ENCODE results near the gene SRSF3. TPM values are rescaled to one million over a fixed set of nuclear protein-coding genes. Genes with fewer than 3 reads are reported as not detected.
A peak's percentile ranks its signal among the peaks of the same experiment; 100 is the strongest.

SRSF3 gene
- total and polyA plus RNA-seq, 2 donors = 152 to 285 TPM

GRCh38 chr6:36613200-36613995 lies 19.2 kb downstream of the SRSF3 start:
- no peak for DNase-seq (ENCODE audit: extremely low spot score)
- H3K27ac ChIP-seq (ENCODE audit: low read depth) = no peak overlapping the region
- 92% methylated on average over 9 of the region's 9 CpGs for WGBS
- H3K36me3 ChIP-seq (ENCODE audit: insufficient read depth) = peaks cover 2% of the 10 kb centered on the region
- H3K4me1 ChIP-seq (ENCODE audit: insufficient read depth) = no peaks in the 10 kb centered on the region
- no peak overlapping the region for H3K4me3 ChIP-seq (ENCODE audit: low read depth, low read length)

- no peak overlapping the region for H3K4me3 ChIP-seq (ENCODE audit: low read depth, low read length)
- no peaks in the 10 kb centered on the region for H3K36me3 ChIP-seq (ENCODE audit: insufficient read depth)
- H3K27ac ChIP-seq (ENCODE audit: low read depth) = no peak overlapping the region
- 55% methylated on average over 7 of the region's 7 CpGs for WGBS
- no peak for DNase-seq (ENCODE audit: extremely low spot score)
- no peaks in the 10 kb centered on the region for H3K4me1 ChIP-seq (ENCODE audit: insufficient read depth)
These were observed 21.0 kb downstream of the SRSF3 start for GRCh38 chr6:36615018-36615761.

GRCh38 chr6:36616893-36617521 lies 22.8 kb downstream of the SRSF3 start:
- no peaks in the 10 kb centered on the region for H3K4me1 ChIP-seq (ENCODE audit: insufficient read depth)
- no peaks in the 10 kb centered on the region for H3K36me3 ChIP-seq (ENCODE audit: insufficient read depth)
- WGBS = 67% methylated on average over 5 of the region's 5 CpGs
- no peak overlapping the region for H3K4me3 ChIP-seq (ENCODE audit: low read depth, low read length)
- H3K27ac ChIP-seq (ENCODE audit: low read depth) = no peak overlapping the region
- DNase-seq (ENCODE audit: extremely low spot score) = no peak

GRCh38 chr6:36618366-36619355 lies 24.5 kb downstream of the SRSF3 start:
- Histone ChIP-seq H3K27ac (ENCODE audit: low read depth) (no peak overlapping the region), H3K36me3 (ENCODE audit: insufficient read depth) (no peaks in the 10 kb centered on the region), H3K4me1 (ENCODE audit: insufficient read depth) (no peaks in the 10 kb centered on the region), H3K4me3 (ENCODE audit: low read depth, low read length) (no peak overlapping the region)
- DNase-seq (ENCODE audit: extremely low spot score) = no peak
- 83% methylated on average over 10 of the region's 10 CpGs for WGBS

- H3K27ac ChIP-seq (ENCODE audit: low read depth) = no peak overlapping the region
- no peaks in the 10 kb centered on the region for H3K36me3 ChIP-seq (ENCODE audit: insufficient read depth)
- H3K4me3 ChIP-seq (ENCODE audit: low read depth, low read length) = no peak overlapping the region
- no peak for DNase-seq (ENCODE audit: extremely low spot score)
- WGBS = 93% methylated on average over 7 of the region's 7 CpGs
- no peaks in the 10 kb centered on the region for H3K4me1 ChIP-seq (ENCODE audit: insufficient read depth)
These were observed 27.3 kb downstream of the SRSF3 start for GRCh38 chr6:36621371-36621855.

GRCh38 chr6:36622901-36623546 lies 28.9 kb downstream of the SRSF3 start:
- WGBS = 56% methylated on average over 4 of the region's 4 CpGs
- DNase-seq (ENCODE audit: extremely low spot score) = no peak
- Histone ChIP-seq H3K36me3 (ENCODE audit: insufficient read depth) (no peaks in the 10 kb centered on the region), H3K4me3 (ENCODE audit: low read depth, low read length) (no peak overlapping the region), H3K27ac (ENCODE audit: low read depth) (no peak overlapping the region), H3K4me1 (ENCODE audit: insufficient read depth) (no peaks in the 10 kb centered on the region)

- 53% methylated on average over 18 of the region's 18 CpGs for WGBS
- H3K27ac ChIP-seq (ENCODE audit: low read depth) = peak overlapping the region; percentile 44
- no peaks in the 10 kb centered on the region for H3K4me1 ChIP-seq (ENCODE audit: insufficient read depth)
- no peak overlapping the region for H3K4me3 ChIP-seq (ENCODE audit: low read depth, low read length)
- H3K36me3 ChIP-seq (ENCODE audit: insufficient read depth) = no peaks in the 10 kb centered on the region
- DNase-seq (ENCODE audit: extremely low spot score) = peak; percentile 59
These were observed 29.6 kb downstream of the SRSF3 start for GRCh38 chr6:36623547-36624459.

- H3K4me1 ChIP-seq (ENCODE audit: insufficient read depth) = no peaks in the 10 kb centered on the region
- no peak overlapping the region for H3K4me3 ChIP-seq (ENCODE audit: low read depth, low read length)
- H3K36me3 ChIP-seq (ENCODE audit: insufficient read depth) = no peaks in the 10 kb centered on the region
- 77% methylated on average over 11 of the region's 11 CpGs for WGBS
- DNase-seq (ENCODE audit: extremely low spot score) = no peak
- H3K27ac ChIP-seq (ENCODE audit: low read depth) = peak overlapping the region; percentile 44
These were observed 30.4 kb downstream of the SRSF3 start for GRCh38 chr6:36624461-36625157.

- H3K4me3 ChIP-seq (ENCODE audit: low read depth, low read length) = no peak overlapping the region
- H3K36me3 ChIP-seq (ENCODE audit: insufficient read depth) = no peaks in the 10 kb centered on the region
- H3K27ac ChIP-seq (ENCODE audit: low read depth) = no peak overlapping the region
- H3K4me1 ChIP-seq (ENCODE audit: insufficient read depth) = no peaks in the 10 kb centered on the region
- no peak for DNase-seq (ENCODE audit: extremely low spot score)
- WGBS = 59% methylated on average over 5 of the region's 5 CpGs
These were observed 31.2 kb downstream of the SRSF3 start for GRCh38 chr6:36625158-36625919.

- Histone ChIP-seq H3K27ac (ENCODE audit: low read depth) (no peak overlapping the region), H3K4me3 (ENCODE audit: low read depth, low read length) (no peak overlapping the region), H3K4me1 (ENCODE audit: insufficient read depth) (no peaks in the 10 kb centered on the region), H3K36me3 (ENCODE audit: insufficient read depth) (no peaks in the 10 kb centered on the region)
- no peak for DNase-seq (ENCODE audit: extremely low spot score)
- 86% methylated on average over 3 of the region's 3 CpGs for WGBS
These were observed 32.5 kb downstream of the SRSF3 start for GRCh38 chr6:36626636-36627035.

GRCh38 chr6:36627141-36627540 lies 33.0 kb downstream of the SRSF3 start:
- no peaks in the 10 kb centered on the region for H3K4me1 ChIP-seq (ENCODE audit: insufficient read depth)
- no peak for DNase-seq (ENCODE audit: extremely low spot score)
- 95% methylated on average over 5 of the region's 5 CpGs for WGBS

More at GRCh38 chr6:36627141-36627540, 33.0 kb downstream of the SRSF3 start:
- Histone ChIP-seq H3K27ac (ENCODE audit: low read depth) (no peak overlapping the region), H3K4me3 (ENCODE audit: low read depth, low read length) (no peak overlapping the region), H3K36me3 (ENCODE audit: insufficient read depth) (no peaks in the 10 kb centered on the region)
